Transverse colon (tissue), 4 donors: ENCODE measurements around the gene ROMO1. TPM values are rescaled to one million over a fixed set of nuclear protein-coding genes. Genes with fewer than 3 reads are reported as not detected.

Experiments used
- total RNA-seq, 4 donors: library from RNA; depleted of rRNA; stranded (reverse); fragments of >200 nt; gene quantifications; one replicate each; pipeline ENCODE4 v1.1.0, GENCODE V29; 2016

Gene ROMO1
- total RNA-seq, 4 donors from 2014 or later = 114 to 416 (median 182) TPM

Other genes starting within 250 kb of the ROMO1 start
- gene CEP250, start 243.8 kb upstream of the ROMO1 start, total RNA-seq = 10 to 100 TPM; 22.8 to 38.6 (median 28.7) TPM
- gene C20orf173, start 169.8 kb upstream of the ROMO1 start, total RNA-seq = not detected
- gene ERGIC3, start 157.3 kb upstream of the ROMO1 start, total RNA-seq = 100 to 1,000 TPM; 115 to 398 (median 237) TPM
- gene SPAG4, start 83.6 kb upstream of the ROMO1 start, total RNA-seq = 10 to 100 TPM in 1 of 4 donors, 1 to 10 TPM in 1, not detected in 2; 3.3 to 17.5 TPM
- gene CPNE1, start 34.5 kb upstream of the ROMO1 start, total RNA-seq = 100 to 1,000 TPM in 3 of 4 donors, 10 to 100 TPM in 1; 67.7 to 225 (median 132) TPM
- 10 to 100 TPM; 24.7 to 33.8 (median 29.3) TPM for gene RBM12, start 34.5 kb upstream of the ROMO1 start, total RNA-seq
- 10 to 100 TPM; 28.4 to 54.1 (median 42.0) TPM for gene NFS1, start 53 bp upstream of the ROMO1 start, total RNA-seq
- 100 to 1,000 TPM; 264 to 721 (median 416) TPM for gene RBM39, start 42.9 kb downstream of the ROMO1 start, total RNA-seq
- gene PHF20, start 72.6 kb downstream of the ROMO1 start, total RNA-seq = 10 to 100 TPM; 20.6 to 88.6 (median 43.1) TPM